B cell (primary cell): ENCODE data around the gene HBB.
"Not testable (repeated sequence)": the region's sequence is repeated elsewhere in the genome, so short reads cannot be mapped to it uniquely, and the experiment has no call there.

Experiments used
- EZH2 ChIP-seq: IDR thresholded peaks from 2 replicates; pipeline ENCODE4 v1.6.1; 2012; ENCODE audit warnings: borderline replicate concordance, low read depth, mild to moderate bottlenecking, moderate library complexity, low read length; ENCODE audit not compliant: insufficient read depth, poor library complexity, severe bottlenecking
- TF ChIP-seq, protein P1 (sequence below): fragments of 200-600 bp; IDR thresholded peaks from one replicate; pipeline ENCODE4 v1.8.0; 2022; ENCODE audit warnings: antibody characterized with exemption, mild to moderate bottlenecking

GRCh38 chr11:5254023-5254422 lies 27.2 kb upstream of the HBB start:
- TF ChIP-seq, protein P1, sequence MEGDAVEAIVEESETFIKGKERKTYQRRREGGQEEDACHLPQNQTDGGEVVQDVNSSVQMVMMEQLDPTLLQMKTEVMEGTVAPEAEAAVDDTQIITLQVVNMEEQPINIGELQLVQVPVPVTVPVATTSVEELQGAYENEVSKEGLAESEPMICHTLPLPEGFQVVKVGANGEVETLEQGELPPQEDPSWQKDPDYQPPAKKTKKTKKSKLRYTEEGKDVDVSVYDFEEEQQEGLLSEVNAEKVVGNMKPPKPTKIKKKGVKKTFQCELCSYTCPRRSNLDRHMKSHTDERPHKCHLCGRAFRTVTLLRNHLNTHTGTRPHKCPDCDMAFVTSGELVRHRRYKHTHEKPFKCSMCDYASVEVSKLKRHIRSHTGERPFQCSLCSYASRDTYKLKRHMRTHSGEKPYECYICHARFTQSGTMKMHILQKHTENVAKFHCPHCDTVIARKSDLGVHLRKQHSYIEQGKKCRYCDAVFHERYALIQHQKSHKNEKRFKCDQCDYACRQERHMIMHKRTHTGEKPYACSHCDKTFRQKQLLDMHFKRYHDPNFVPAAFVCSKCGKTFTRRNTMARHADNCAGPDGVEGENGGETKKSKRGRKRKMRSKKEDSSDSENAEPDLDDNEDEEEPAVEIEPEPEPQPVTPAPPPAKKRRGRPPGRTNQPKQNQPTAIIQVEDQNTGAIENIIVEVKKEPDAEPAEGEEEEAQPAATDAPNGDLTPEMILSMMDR: not testable (repeated sequence)
- not testable (repeated sequence) for TF ChIP-seq EZH2
